Fibroblast of the aortic adventitia (primary cell): Measurements from ENCODE around the gene OLIG2. TPM values are rescaled to one million over a fixed set of nuclear protein-coding genes. Genes with fewer than 3 reads are reported as not detected.

ENCODE experiments used
- DNase-seq: peaks from one replicate; pipeline ENCODE4 v3.0.0-alpha.2; 2010; ENCODE audit warnings: low read depth
- H3K4me3 ChIP-seq: 2 replicates; pipeline ENCODE4 v1.5.1; 2011; ENCODE audit warnings: low read depth, mild to moderate bottlenecking, control low read depth, low read length, moderate library complexity
- CTCF ChIP-seq: IDR thresholded peaks from 2 replicates; pipeline ENCODE4 v1.5.1; 2011; ENCODE audit warnings: mild to moderate bottlenecking, low read length, control low read depth, inconsistent platforms; ENCODE audit not compliant: insufficient read depth
- total RNA-seq: library from RNA; depleted of rRNA; stranded (reverse); fragments of >200 nt; gene quantifications from 2 replicates; pipeline ENCODE4 v1.2.3, GENCODE V29; 2012; ENCODE audit warnings: low replicate concordance

The OLIG2 gene
- total RNA-seq, 1 donor: not detected

GRCh38 chr21:33039536-33039935 lies 13.8 kb downstream of the OLIG2 start:
- no peak overlapping the region for H3K4me3 ChIP-seq
- DNase-seq: no peak
- TF ChIP-seq CTCF: no peak

GRCh38 chr21:33040215-33040614 lies 14.5 kb downstream of the OLIG2 start:
- no peak for DNase-seq
- TF ChIP-seq CTCF: no peak
- no peak overlapping the region for H3K4me3 ChIP-seq

GRCh38 chr21:33041981-33042380 lies 16.2 kb downstream of the OLIG2 start:
- H3K4me3 ChIP-seq: no peak overlapping the region
- TF ChIP-seq CTCF: no peak
- DNase-seq: no peak

GRCh38 chr21:33042812-33043211 lies 17.1 kb downstream of the OLIG2 start:
- no peak overlapping the region for H3K4me3 ChIP-seq
- peak; percentile 96 for DNase-seq
- no peak for TF ChIP-seq CTCF

GRCh38 chr21:33046455-33046854 lies 20.7 kb downstream of the OLIG2 start:
- TF ChIP-seq CTCF: no peak
- no peak for DNase-seq
- H3K4me3 ChIP-seq: no peak overlapping the region

- no peak for TF ChIP-seq CTCF
- DNase-seq: peak; percentile 76
- H3K4me3 ChIP-seq: no peak overlapping the region
Measured at GRCh38 chr21:33047231-33047630, 21.5 kb downstream of the OLIG2 start.

GRCh38 chr21:33051925-33052324 lies 26.2 kb downstream of the OLIG2 start:
- no peak for TF ChIP-seq CTCF
- DNase-seq: no peak
- H3K4me3 ChIP-seq: no peak overlapping the region
